K562 treated with DMSO at 1 percent for 4 hours (cell line): Measurements from ENCODE around the gene APOH. TPM values are rescaled to one million over a fixed set of nuclear protein-coding genes. Genes with fewer than 3 reads are reported as not detected.

ENCODE experiments used
- total RNA-seq: library from RNA; unstranded; fragments of 300-600 nt; gene quantifications from 2 replicates; pipeline ENCODE4 v1.2.3, GENCODE V29; 2022; ENCODE audit not compliant: insufficient read depth

APOH gene, protein sequence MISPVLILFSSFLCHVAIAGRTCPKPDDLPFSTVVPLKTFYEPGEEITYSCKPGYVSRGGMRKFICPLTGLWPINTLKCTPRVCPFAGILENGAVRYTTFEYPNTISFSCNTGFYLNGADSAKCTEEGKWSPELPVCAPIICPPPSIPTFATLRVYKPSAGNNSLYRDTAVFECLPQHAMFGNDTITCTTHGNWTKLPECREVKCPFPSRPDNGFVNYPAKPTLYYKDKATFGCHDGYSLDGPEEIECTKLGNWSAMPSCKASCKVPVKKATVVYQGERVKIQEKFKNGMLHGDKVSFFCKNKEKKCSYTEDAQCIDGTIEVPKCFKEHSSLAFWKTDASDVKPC
- total RNA-seq: not detected in 2 replicates

DNA sequence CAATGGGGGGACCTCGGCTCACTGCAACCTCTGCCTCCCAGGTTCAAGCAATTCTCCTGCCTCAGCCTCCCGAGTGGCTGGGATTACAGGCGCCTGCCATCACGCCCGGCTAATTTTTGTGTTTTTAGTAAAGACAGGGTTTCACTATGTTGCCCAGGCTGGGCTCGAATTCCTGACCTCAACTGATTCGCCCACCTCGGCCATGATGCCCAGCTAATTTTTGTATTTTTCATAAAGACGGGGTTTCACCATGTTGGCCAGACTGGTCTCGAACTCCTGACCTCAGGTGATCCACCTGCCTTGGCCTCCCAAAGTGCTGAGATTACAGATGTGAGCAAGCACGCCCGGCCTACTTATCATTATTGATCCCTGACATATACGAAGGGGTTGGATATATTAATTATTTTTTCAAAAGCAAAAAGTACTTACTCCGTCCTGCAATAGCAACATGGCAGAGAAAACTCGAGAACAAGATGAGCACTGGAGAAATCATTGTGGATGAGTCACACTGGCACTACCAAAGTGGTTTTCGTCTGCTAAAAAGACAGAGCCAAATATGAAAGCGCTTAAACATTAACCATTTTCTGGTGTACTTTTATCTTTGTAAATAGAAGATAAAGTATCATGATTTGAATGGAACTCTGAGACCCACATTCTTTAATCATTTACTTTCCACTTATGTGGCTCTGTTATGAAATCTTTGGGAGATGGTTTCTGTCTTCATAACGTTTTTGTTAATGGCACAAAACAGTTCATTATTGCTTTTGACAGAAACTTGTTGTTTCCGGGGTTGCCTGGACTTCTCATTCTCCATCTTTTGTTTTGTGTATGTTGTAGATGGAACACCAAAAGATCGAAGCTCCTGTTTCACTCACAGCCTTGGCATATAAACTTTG lies at the start of gene APOH:
TSS of gene APOH (minus strand) at position 529 of the 896 bp plus-strand sequence. CDS start at position 493, 36 bp downstream.

DNA sequence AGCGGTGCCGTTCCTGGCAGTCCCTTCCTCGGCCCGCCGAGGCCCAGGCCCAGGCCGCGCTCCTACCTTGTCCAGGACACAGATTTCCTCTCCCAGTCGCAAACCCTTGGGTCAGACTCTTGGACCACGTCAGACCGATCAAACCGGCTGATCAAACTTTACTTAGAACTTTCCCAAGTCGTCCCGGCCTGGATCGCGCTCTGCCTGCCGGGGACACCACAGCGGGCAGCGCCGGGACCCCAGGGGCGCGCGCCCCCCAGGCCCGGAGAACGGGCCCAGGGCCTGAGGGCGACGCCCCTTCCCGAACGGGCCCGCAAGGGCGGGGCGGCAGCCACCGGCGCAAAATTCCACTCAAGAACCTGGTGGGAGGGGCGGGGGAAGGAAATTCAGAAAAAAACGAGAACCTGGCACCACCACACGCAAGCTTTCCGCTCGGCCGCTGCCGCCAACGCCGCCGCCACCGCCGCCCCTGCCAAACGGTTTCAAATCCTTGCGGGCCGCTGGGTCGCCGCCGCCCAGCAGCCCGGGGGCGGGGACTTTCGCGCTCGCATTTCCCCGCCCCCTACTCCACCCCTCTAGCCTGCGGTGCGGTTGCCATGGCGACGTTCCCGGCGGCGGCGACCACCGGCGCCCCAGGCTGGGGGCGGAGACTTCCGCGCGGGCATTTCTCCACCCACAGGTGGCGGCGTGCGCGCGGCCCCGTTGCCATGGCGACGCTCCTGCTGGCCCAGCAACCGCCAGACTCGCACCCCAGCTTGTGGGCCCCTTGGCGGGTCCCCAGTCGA lies 37.4 kb downstream of the APOH start, which contains the start of gene CEP112:
TSS of gene CEP112 (minus strand) at position 541 of the 785 bp plus-strand sequence.

Other genes starting within 250 kb of the APOH start
- gene CEP112, start 37.3 kb downstream of the APOH start, total RNA-seq: not detected in 2 replicates
- 22.0 and 25.2 TPM in 2 replicates for gene PRKCA, start 73.2 kb upstream of the APOH start, total RNA-seq